Measurements from ENCODE around the gene TLL1. TPM values are rescaled to one million over a fixed set of nuclear protein-coding genes. Genes with fewer than 3 reads are reported as not detected.

Gene TLL1
- total RNA-seq, 1 experiment from 2014 or later: not detected

- Histone ChIP-seq H3K27me3 (ENCODE audit: insufficient read depth, low read length) (no peaks in the 10 kb centered on the region), H3K14ac (ENCODE audit: insufficient read depth, low read length) (no peak overlapping the region), H3K56ac (ENCODE audit: insufficient read length, low read depth, low read length) (no peak overlapping the region), H4K8ac (replicated peaks; ENCODE audit: insufficient read length, low read depth, low read length) (no peak overlapping the region), H2BK5ac (ENCODE audit: insufficient read length, low read length) (no peak overlapping the region), H4K91ac (ENCODE audit: insufficient read length, low read depth, low read length) (no peak overlapping the region), H2BK15ac (ENCODE audit: low read depth, low read length) (no peak overlapping the region), H3K79me1 (ENCODE audit: insufficient read depth, low read depth, low read length, poor library complexity, severe bottlenecking) (no peaks in the 10 kb centered on the region), H3K9me3 (ENCODE audit: control insufficient read depth, low read depth, low read length) (no peaks in the 10 kb centered on the region), H2BK20ac (ENCODE audit: low read depth, low read length, poor library complexity, severe bottlenecking) (no peak overlapping the region), H3K79me2 (ENCODE audit: insufficient read depth, low read length) (no peaks in the 10 kb centered on the region), H3T11ph (ENCODE audit: low read length) (no peak overlapping the region), H3K4me1 (ENCODE audit: insufficient read depth, low read length) (no peaks in the 10 kb centered on the region), H3K4me2 (ENCODE audit: insufficient read depth, insufficient read length, low read length) (no peak overlapping the region), H2BK12ac (ENCODE audit: insufficient read length, low read depth, low read length) (no peak overlapping the region), H2BK120ac (ENCODE audit: low read depth, low read length, poor library complexity, severe bottlenecking) (no peak overlapping the region), H2AK5ac (ENCODE audit: insufficient read length, low read length) (no peak overlapping the region), H4K5ac (ENCODE audit: insufficient read length, low read depth, low read length) (no peak overlapping the region), H3K9ac (ENCODE audit: extremely low read depth, insufficient read length, low read length) (no peak overlapping the region), H3K23me2 (ENCODE audit: insufficient read length, low read depth, low read length, poor library complexity, severe bottlenecking) (no peaks in the 10 kb centered on the region), H3K4ac (ENCODE audit: low read depth, low read length) (no peak overlapping the region), H3K27ac (ENCODE audit: insufficient read length, low read depth, low read length) (no peak overlapping the region), H3K23ac (ENCODE audit: insufficient read length, low read depth, low read length) (no peak overlapping the region), H4K20me1 (ENCODE audit: control insufficient read depth, insufficient read depth, insufficient read length) (no peaks in the 10 kb centered on the region), H3K18ac (ENCODE audit: insufficient read length, low read depth, low read length) (no peak overlapping the region), H2AFZ (ENCODE audit: low read length) (no peak overlapping the region)
- no peaks in the 10 kb centered on the region for H3K4me1 Mint-ChIP-seq
- DNase-seq: no peak
- no peak overlapping the region for H3K27ac Mint-ChIP-seq
- H3K9me3 Mint-ChIP-seq: peaks cover 27 to 42% of the 10 kb centered on the region in 2 experiments
- no peak overlapping the region; a peak in 1 of 5 replicates for H3K4me3 Mint-ChIP-seq
- no peak for TF ChIP-seq CTCF (conservative IDR thresholded peaks at IDR 0.05)
- no peaks in the 10 kb centered on the region for H3K27me3 Mint-ChIP-seq (ENCODE audit: low read depth)
- H3K36me3 Mint-ChIP-seq (ENCODE audit: insufficient read depth in 1 of 3, low read depth in 3 of 3): peaks cover 14 to 35% (median 20%) of the 10 kb centered on the region in 3 experiments
- no CpG with 5 or more reads among the region's 1 CpG for WGBS (ENCODE audit: extremely low coverage, insufficient read length, low lambda C conversion rate)
Observed at GRCh38 chr4:165894159-165894558, 21.1 kb downstream of the TLL1 start.
